HG03439 (cell line): ENCODE data around the gene UNC79.
"Not testable (repeated sequence)": the region's sequence is repeated elsewhere in the genome, so short reads cannot be mapped to it uniquely, and the experiment has no call there.

Experiments used
- ATAC-seq: cut with Tn5 transposase; IDR thresholded peaks from one replicate; pipeline ENCODE4 v1.9.1; 2021; ENCODE audit warnings: mild to moderate bottlenecking, moderate library complexity; ENCODE audit not compliant: unreplicated experiment

Gene UNC79

GRCh38 chr14:93430315-93431035 lies at the start of gene UNC79:
Gene UNC79 (plus strand): TSS chr14:93430939. CDS start chr14:93431030, 91 bp downstream.
- ATAC-seq, result no peak

GRCh38 chr14:93381644-93382043 lies 49.1 kb upstream of the UNC79 start:
- ATAC-seq, result no peak

- ATAC-seq, result not testable (repeated sequence)
Measured at GRCh38 chr14:93384256-93384655, 46.5 kb upstream of the UNC79 start.

- no peak for ATAC-seq
Measured at GRCh38 chr14:93395231-93395630, 35.5 kb upstream of the UNC79 start.

- ATAC-seq, result no peak
Measured at GRCh38 chr14:93396456-93396855, 34.3 kb upstream of the UNC79 start.

GRCh38 chr14:93398491-93398890 lies 32.2 kb upstream of the UNC79 start:
- no peak for ATAC-seq

- no peak for ATAC-seq
Measured at GRCh38 chr14:93402951-93403350, 27.8 kb upstream of the UNC79 start.

GRCh38 chr14:93410021-93410420 lies 20.7 kb upstream of the UNC79 start:
- ATAC-seq, result no peak

- ATAC-seq, result no peak
Measured at GRCh38 chr14:93410893-93411292, 19.8 kb upstream of the UNC79 start.

GRCh38 chr14:93425136-93425535 lies 5.6 kb upstream of the UNC79 start:
- not testable (repeated sequence) for ATAC-seq

- ATAC-seq, result no peak
Measured at GRCh38 chr14:93426750-93427149, 4.0 kb upstream of the UNC79 start.

- no peak for ATAC-seq
Measured at GRCh38 chr14:93431036-93431670, 414 bp downstream of the UNC79 start.

GRCh38 chr14:93454224-93454623 lies 23.5 kb downstream of the UNC79 start:
- no peak for ATAC-seq

GRCh38 chr14:93456356-93456755 lies 25.6 kb downstream of the UNC79 start:
- no peak for ATAC-seq

- no peak for ATAC-seq
Measured at GRCh38 chr14:93458234-93458633, 27.5 kb downstream of the UNC79 start.

- no peak for ATAC-seq
Measured at GRCh38 chr14:93462479-93462878, 31.7 kb downstream of the UNC79 start.

GRCh38 chr14:93464271-93464670 lies 33.5 kb downstream of the UNC79 start:
- ATAC-seq, result no peak

- no peak for ATAC-seq
Measured at GRCh38 chr14:93475471-93475870, 44.7 kb downstream of the UNC79 start.

- no peak for ATAC-seq
Measured at GRCh38 chr14:93476305-93476704, 45.6 kb downstream of the UNC79 start.

- not testable (repeated sequence) for ATAC-seq
Measured at GRCh38 chr14:93479074-93479473, 48.3 kb downstream of the UNC79 start.

- ATAC-seq, result no peak
Measured at GRCh38 chr14:93480867-93481266, 50.1 kb downstream of the UNC79 start.

GRCh38 chr14:93481758-93482157 lies 51.0 kb downstream of the UNC79 start:
- ATAC-seq, result no peak

GRCh38 chr14:93490001-93490400 lies 59.3 kb downstream of the UNC79 start:
- ATAC-seq, result no peak
